LHCN-M2 (cell line): Measurements from ENCODE around the gene MBNL1. TPM values are rescaled to one million over a fixed set of nuclear protein-coding genes. Genes with fewer than 3 reads are reported as not detected.
"Not testable (repeated sequence)": the region's sequence is repeated elsewhere in the genome, so short reads cannot be mapped to it uniquely, and the experiment has no call there.

Experiments
- DNase-seq: peaks from one replicate; pipeline ENCODE4 v3.0.0-alpha.2; 2012; ENCODE audit warnings: low read depth
- total RNA-seq: library from RNA; depleted of rRNA; stranded (reverse); fragments of >200 nt; gene quantifications from 2 replicates; pipeline ENCODE4 v1.2.3, GENCODE V29; 2014

MBNL1 gene
- total RNA-seq, 1 experiment from 2014 or later, result 149 TPM

GRCh38 chr3:152375546-152375945 lies 106.8 kb downstream of the MBNL1 start:
- DNase-seq, result no peak

GRCh38 chr3:152376351-152377183 lies 107.8 kb downstream of the MBNL1 start:
- DNase-seq, result no peak

- no peak for DNase-seq
These were observed 108.4 kb downstream of the MBNL1 start for GRCh38 chr3:152377184-152377570.

- DNase-seq, result no peak
These were observed 110.8 kb downstream of the MBNL1 start for GRCh38 chr3:152379415-152380042.

- DNase-seq, result no peak
These were observed 111.3 kb downstream of the MBNL1 start for GRCh38 chr3:152380043-152380442.

- no peak for DNase-seq
These were observed 113.2 kb downstream of the MBNL1 start for GRCh38 chr3:152381881-152382295.

GRCh38 chr3:152382312-152383135 lies 113.8 kb downstream of the MBNL1 start:
- no peak for DNase-seq

GRCh38 chr3:152383136-152383606 lies 114.4 kb downstream of the MBNL1 start:
- no peak for DNase-seq

GRCh38 chr3:152384412-152384811 lies 115.7 kb downstream of the MBNL1 start:
- DNase-seq, result no peak

- DNase-seq, result peak; percentile 74
These were observed 117.0 kb downstream of the MBNL1 start for GRCh38 chr3:152385761-152386160.

- DNase-seq, result no peak
These were observed 117.5 kb downstream of the MBNL1 start for GRCh38 chr3:152386208-152386607.

GRCh38 chr3:152388631-152389030 lies 119.9 kb downstream of the MBNL1 start:
- DNase-seq, result no peak

GRCh38 chr3:152389316-152389934 lies 120.7 kb downstream of the MBNL1 start:
- no peak for DNase-seq

GRCh38 chr3:152390647-152391046 lies 121.9 kb downstream of the MBNL1 start:
- DNase-seq, result no peak

GRCh38 chr3:152391671-152392070 lies 122.9 kb downstream of the MBNL1 start:
- no peak for DNase-seq

GRCh38 chr3:152392272-152392880 lies 123.6 kb downstream of the MBNL1 start:
- no peak for DNase-seq

- DNase-seq, result no peak
These were observed 125.5 kb downstream of the MBNL1 start for GRCh38 chr3:152394246-152394645.

GRCh38 chr3:152395764-152396163 lies 127.0 kb downstream of the MBNL1 start:
- DNase-seq, result no peak

GRCh38 chr3:152396867-152397266 lies 128.1 kb downstream of the MBNL1 start:
- no peak for DNase-seq

GRCh38 chr3:152397348-152397747 lies 128.6 kb downstream of the MBNL1 start:
- not testable (repeated sequence) for DNase-seq

GRCh38 chr3:152398495-152398894 lies 129.8 kb downstream of the MBNL1 start:
- no peak for DNase-seq
